GM13977 (cell line): ENCODE results near the gene POU2AF3.

Source experiments
- DNase-seq: peaks from one replicate; pipeline ENCODE4 v3.0.0; 2012; ENCODE audit warnings: low spot score
- CTCF ChIP-seq: IDR thresholded peaks from 2 replicates; pipeline ENCODE4 v1.5.1; 2012; ENCODE audit warnings: mild to moderate bottlenecking, control low read depth; ENCODE audit not compliant: insufficient read depth; ENCODE audit errors: extremely low read depth, missing control alignments
- in situ Hi-C: fragments of 300-500 bp; cut with MboI; formaldehyde crosslinking; loops from one replicate; pipeline ENCODE4 v1.12.0; 2022; ENCODE audit warnings: low sequenced_read_pairs, low pct_unique_long_range_greater_than_20kb, mixed read lengths, inconsistent platforms; ENCODE audit not compliant: unreplicated experiment

Gene POU2AF3

GRCh38 chr11:111351374-111352055, 53.2 kb downstream of the POU2AF3 start:
- TF ChIP-seq CTCF = no peak
- DNase-seq = no peak
- in situ Hi-C loops = no loop called here

GRCh38 chr11:111352231-111352746, 53.9 kb downstream of the POU2AF3 start:
- in situ Hi-C loops = no loop called here
- no peak for TF ChIP-seq CTCF
- no peak for DNase-seq

- peak; percentile 4 for TF ChIP-seq CTCF
- DNase-seq = no peak
- in situ Hi-C loops = no loop called here
These were observed 54.8 kb downstream of the POU2AF3 start for GRCh38 chr11:111352935-111353710.

- in situ Hi-C loops = no loop called here
- DNase-seq = no peak
- TF ChIP-seq CTCF = no peak
These were observed 55.6 kb downstream of the POU2AF3 start for GRCh38 chr11:111353776-111354600.

GRCh38 chr11:111354601-111354891, 56.2 kb downstream of the POU2AF3 start:
- no peak for TF ChIP-seq CTCF
- DNase-seq = no peak

GRCh38 chr11:111355101-111355500, 56.8 kb downstream of the POU2AF3 start:
- TF ChIP-seq CTCF = no peak
- in situ Hi-C loops = no loop called here
- DNase-seq = no peak

More at GRCh38 chr11:111354601-111354891, 56.2 kb downstream of the POU2AF3 start:
- in situ Hi-C loops = no loop called here
